Upper lobe of right lung (tissue), 1 donor: ENCODE results near the gene CRYGS. TPM values are rescaled to one million over a fixed set of nuclear protein-coding genes. Genes with fewer than 3 reads are reported as not detected.
A peak's percentile ranks its signal among the peaks of the same experiment; 100 is the strongest.

Experiments
- ATAC-seq: fragments of 200-7000 bp; cut with Tn5 transposase; one replicate; pipeline ENCODE4 v1.9.1; 2020; ENCODE audit warnings: mild to moderate bottlenecking, moderate library complexity
- DNase-seq: peaks from one replicate; pipeline ENCODE4 v3.0.0-alpha.2; 2020
- H3K27ac ChIP-seq: fragments of 200-600 bp; one replicate; pipeline ENCODE4 v1.8.0; 2022
- H3K27me3 ChIP-seq: fragments of 200-600 bp; one replicate; pipeline ENCODE4 v1.8.0; 2022; ENCODE audit warnings: mild to moderate bottlenecking
- H3K36me3 ChIP-seq: fragments of 200-600 bp; one replicate; pipeline ENCODE4 v1.8.0; 2022
- H3K4me1 ChIP-seq: fragments of 200-600 bp; one replicate; pipeline ENCODE4 v1.8.0; 2022
- H3K4me3 ChIP-seq: fragments of 200-600 bp; one replicate; pipeline ENCODE4 v1.8.0; 2022; ENCODE audit warnings: mild to moderate bottlenecking
- H3K9me3 ChIP-seq: fragments of 200-600 bp; one replicate; pipeline ENCODE4 v1.8.0; 2022
- CTCF ChIP-seq: fragments of 200-600 bp; IDR thresholded peaks from one replicate; pipeline ENCODE4 v1.8.0; 2022; ENCODE audit warnings: antibody characterized with exemption
- intact Hi-C: fragments of 100-400 bp; cut with DNase I; formaldehyde crosslinking; loops from one replicate; pipeline ENCODE4 v1.11.0; 2022
- long read RNA-seq: library from polyadenylated mRNA; unstranded; transcript quantifications from one replicate; pipeline ENCODE4 v2.0.0, GENCODE V29; 2021
- total RNA-seq: library from RNA; stranded (reverse); fragmentation: NEBNext Ultra II Directional; extraction: Animal tissue kit (Norgen Biotek cat#: 25700); gene quantifications from one replicate; pipeline ENCODE4 v1.2.1, GENCODE V29; 2021
- donor health status: DM: no; HTN: yes; CAD: no; lungs with severe emphysema.

The CRYGS gene
- 3.8 TPM for total RNA-seq
- long read RNA-seq, partial matches to known transcripts: 0 of 2 reads
- long read RNA-seq, other reads (novel, unspliced or antisense): 2 of 2 reads

DNA sequence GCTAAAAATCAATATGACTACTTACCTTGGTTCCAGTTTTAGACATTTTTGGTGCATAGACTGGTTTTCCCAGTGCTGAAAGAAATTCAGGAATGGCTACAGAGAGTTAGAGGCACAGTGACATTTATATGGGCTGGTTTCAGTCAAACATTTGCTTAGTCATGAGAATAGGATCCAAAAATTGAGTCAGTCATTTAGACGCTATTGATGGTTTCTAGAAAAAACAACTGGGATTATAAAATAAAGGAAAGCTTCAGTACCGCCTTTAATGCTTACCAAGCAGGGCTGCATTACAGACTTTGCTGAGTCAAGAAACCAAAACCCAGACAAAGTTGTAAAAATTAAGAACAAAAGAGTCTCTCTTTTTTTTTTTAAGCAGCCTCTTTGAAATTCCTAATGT is at the start of gene CRYGS:
Gene CRYGS, minus strand, starts transcription at position 100 of the 400 bp plus-strand sequence. Its CDS starts 54 bp downstream, at position 46.
- ATAC-seq (no peak), DNase-seq (no peak)
- no peaks in the 10 kb centered on the region for H3K27me3 ChIP-seq
- peaks cover 4% of the 10 kb centered on the region for H3K4me1 ChIP-seq
- TF ChIP-seq CTCF: no peak
- H3K4me3 ChIP-seq: no peak within 1 kb of the TSS
- H3K9me3 ChIP-seq: no peaks in the 10 kb centered on the region
- H3K27ac ChIP-seq: no peak within 1 kb of the TSS
- intact Hi-C loops: no loop called here
- peaks cover 41% of the 10 kb centered on the region for H3K36me3 ChIP-seq

- Histone ChIP-seq H3K36me3 (no peaks in the 10 kb centered on the region), H3K9me3 (no peaks in the 10 kb centered on the region), H3K4me1 (no peaks in the 10 kb centered on the region), H3K27me3 (no peaks in the 10 kb centered on the region), H3K4me3 (no peak overlapping the region), H3K27ac (no peak overlapping the region)
- intact Hi-C loops: no loop called here
- ATAC-seq (no peak), DNase-seq (no peak)
- TF ChIP-seq CTCF: no peak
Observed at GRCh38 chr3:186593862-186594261, 49.7 kb upstream of the CRYGS start.

DNA sequence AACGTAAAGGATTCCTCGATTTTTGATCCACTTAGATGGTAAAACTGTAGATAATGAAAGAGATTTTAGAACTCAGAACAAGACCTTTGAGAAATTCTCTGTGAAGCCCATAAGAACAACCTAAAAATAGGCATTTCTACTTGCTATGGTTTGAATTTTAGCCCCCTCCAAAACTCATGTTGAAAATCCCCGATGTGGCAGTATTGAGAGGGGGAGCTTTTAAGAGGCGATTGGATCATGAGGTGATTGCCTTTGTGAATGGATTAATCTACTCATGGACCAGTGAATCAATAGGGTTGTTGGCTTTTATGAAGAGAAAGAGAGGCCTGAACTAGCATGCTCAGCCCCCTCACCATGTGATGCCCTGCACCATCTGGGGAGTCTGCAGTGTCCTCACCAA is 48.5 kb upstream of the CRYGS start:
- no peak for TF ChIP-seq CTCF
- Histone ChIP-seq H3K9me3 (no peaks in the 10 kb centered on the region), H3K27ac (no peak overlapping the region), H3K27me3 (no peaks in the 10 kb centered on the region), H3K4me3 (no peak overlapping the region), H3K36me3 (no peaks in the 10 kb centered on the region), H3K4me1 (no peaks in the 10 kb centered on the region)
- DNase-seq (no peak), ATAC-seq (no peak)
- intact Hi-C loops: no loop called here

DNA sequence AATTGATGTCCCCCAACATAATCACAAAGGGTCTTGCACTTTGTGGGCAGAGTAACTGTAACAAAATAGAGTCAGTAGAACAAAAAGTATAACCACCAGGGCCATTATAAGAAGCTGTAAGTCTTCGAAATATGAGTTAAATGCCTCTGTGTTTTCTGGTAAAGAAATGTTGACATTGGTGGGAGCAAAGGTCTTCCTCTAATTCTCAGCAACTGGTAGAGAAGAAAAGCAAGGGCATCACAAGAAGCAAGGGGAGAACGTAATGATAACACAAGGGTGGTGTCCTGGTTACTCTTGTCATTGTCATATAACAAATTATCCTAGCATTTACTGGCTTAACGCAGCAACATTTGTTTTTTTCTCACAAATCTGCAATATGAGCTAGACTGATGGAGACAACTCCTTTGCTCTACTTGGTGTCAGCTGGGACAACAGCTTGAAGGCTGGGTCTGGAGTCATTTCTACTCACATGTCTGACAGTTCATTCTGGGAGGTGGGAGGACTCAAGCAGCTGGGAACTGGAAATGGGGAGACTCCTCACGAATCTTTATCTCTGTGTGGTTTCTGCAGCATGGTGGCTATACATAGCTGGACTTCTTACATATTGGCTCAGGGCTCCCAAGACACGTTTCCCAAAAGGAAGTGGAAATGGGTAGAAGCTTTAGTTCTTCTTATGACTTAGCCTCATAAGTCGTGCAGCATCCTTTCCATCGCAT is 46.6 kb upstream of the CRYGS start:
- H3K4me1 ChIP-seq: no peaks in the 10 kb centered on the region
- no peaks in the 10 kb centered on the region for H3K27me3 ChIP-seq
- H3K27ac ChIP-seq: no peak overlapping the region
- H3K4me3 ChIP-seq: no peak overlapping the region
- no peak for TF ChIP-seq CTCF
- intact Hi-C loops: no loop called here
- H3K36me3 ChIP-seq: peaks cover 5% of the 10 kb centered on the region
- no peak for ATAC-seq
- DNase-seq: no peak
- H3K9me3 ChIP-seq: no peaks in the 10 kb centered on the region

GRCh38 chr3:186589856-186590579 is 45.8 kb upstream of the CRYGS start:
- ATAC-seq (peak; percentile 46), DNase-seq (peak; percentile 72)
- intact Hi-C loops: no loop called here
- H3K4me3 ChIP-seq: no peak overlapping the region
- TF ChIP-seq CTCF: no peak
- no peaks in the 10 kb centered on the region for H3K27me3 ChIP-seq
- peaks cover 13% of the 10 kb centered on the region for H3K36me3 ChIP-seq
- no peaks in the 10 kb centered on the region for H3K9me3 ChIP-seq
- no peaks in the 10 kb centered on the region for H3K4me1 ChIP-seq
- H3K27ac ChIP-seq: no peak overlapping the region
